HG02642 (cell line): ENCODE measurements around the gene HOXB9.

Experiments
- ATAC-seq: cut with Tn5 transposase; IDR thresholded peaks from one replicate; pipeline ENCODE4 v1.9.1; 2021; ENCODE audit warnings: mild to moderate bottlenecking; ENCODE audit not compliant: unreplicated experiment, poor library complexity

HOXB9 gene

DNA sequence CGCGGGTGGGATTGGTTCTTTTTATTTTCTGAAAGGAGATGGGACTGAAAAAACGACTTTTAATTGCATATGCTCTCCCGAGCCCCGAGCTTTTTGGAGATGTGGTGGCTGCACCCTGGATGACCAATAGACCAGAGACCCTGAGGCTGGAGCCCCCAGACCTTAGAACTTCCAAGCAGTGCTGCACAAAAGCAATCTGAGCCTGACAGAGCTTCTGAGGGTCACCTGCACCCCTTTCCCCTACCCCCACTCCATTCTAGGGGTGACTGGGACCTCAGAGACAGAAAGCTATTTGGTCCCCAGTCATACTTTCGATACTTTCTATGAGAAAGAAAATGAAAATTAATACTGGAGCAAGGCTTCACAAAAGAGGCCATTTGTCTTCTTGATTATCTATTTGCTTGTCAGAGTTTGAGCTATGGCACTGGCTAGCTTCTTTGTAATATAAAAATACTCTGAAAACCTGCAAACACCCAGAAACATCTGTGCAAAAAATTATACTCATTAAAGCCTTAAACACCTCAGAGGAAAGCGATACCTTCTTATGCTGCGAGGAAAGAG is 51.6 kb downstream of the HOXB9 start:
- ATAC-seq, result no peak

DNA sequence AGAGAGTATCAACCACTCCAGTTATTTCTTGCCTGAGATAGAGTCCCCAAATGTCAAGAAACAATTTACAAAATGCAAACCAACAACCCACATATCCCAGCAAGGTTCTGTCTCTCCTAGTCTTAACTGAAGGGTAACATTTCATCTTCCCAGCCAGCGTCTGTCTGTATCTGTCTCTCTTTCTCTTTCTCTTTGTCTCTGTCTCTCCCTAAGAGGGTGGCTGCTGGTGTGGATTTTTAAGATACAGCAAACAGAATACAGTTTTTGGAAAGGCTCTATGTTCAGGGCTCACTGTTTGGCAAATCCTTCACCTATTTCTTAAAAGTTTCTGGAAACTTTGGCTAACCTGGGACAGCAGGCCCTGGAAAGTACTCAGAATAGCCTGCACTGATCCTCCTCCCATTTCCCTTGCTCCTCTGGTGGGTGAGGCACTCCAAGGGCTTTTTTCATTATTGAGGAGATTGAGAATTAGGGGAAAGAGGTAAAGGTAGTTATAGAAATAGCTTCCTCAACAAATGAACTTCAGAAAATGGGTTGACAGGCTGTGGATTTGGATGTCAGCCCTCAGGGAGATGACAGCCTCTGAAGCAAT is 54.2 kb downstream of the HOXB9 start:
- ATAC-seq, result no peak
